Measurements from ENCODE around the gene CAMKK1. TPM values are rescaled to one million over a fixed set of nuclear protein-coding genes. Genes with fewer than 3 reads are reported as not detected.
"Not testable (repeated sequence)": the region's sequence is repeated elsewhere in the genome, so short reads cannot be mapped to it uniquely, and the experiment has no call there.

Gene CAMKK1
- total RNA-seq, 1 experiment from 2014 or later: 3.6 TPM

DNA sequence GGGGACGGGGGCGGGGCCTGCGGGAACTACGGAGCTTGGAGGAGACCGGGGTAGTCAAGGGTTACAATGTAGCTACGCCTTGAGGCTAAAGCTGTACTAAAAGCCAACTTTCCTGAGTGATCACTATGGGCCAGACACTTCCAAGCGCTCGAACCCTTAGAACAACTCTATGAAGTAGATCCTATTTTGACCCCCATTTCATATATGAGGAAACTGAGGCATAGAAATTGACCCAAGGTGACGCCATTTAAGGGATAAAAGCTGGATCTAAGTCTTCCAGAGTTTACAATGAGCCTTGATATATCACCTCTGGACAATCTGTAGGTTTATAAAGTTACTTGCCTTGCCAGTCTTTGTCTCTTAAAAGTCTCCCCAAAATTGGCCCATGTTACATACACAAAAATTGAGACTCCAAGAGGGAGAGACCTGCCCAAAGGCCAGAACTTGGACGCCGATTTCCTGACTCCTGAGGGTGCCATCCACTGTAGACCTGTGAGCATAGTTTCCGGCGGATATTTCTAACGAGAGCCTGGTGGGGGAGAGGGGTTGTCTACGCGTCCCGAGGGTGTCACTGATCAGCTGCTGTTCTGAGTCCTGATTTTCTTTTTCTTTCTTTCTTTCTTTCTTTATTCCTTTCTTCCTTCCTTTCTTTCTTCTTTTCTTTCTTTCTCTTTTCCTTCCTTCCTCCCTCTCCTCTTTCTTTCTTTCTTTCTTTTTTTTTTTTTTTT lies 46.3 kb downstream of the CAMKK1 start:
- no peak for DNase-seq (ENCODE audit: low read depth)

DNA sequence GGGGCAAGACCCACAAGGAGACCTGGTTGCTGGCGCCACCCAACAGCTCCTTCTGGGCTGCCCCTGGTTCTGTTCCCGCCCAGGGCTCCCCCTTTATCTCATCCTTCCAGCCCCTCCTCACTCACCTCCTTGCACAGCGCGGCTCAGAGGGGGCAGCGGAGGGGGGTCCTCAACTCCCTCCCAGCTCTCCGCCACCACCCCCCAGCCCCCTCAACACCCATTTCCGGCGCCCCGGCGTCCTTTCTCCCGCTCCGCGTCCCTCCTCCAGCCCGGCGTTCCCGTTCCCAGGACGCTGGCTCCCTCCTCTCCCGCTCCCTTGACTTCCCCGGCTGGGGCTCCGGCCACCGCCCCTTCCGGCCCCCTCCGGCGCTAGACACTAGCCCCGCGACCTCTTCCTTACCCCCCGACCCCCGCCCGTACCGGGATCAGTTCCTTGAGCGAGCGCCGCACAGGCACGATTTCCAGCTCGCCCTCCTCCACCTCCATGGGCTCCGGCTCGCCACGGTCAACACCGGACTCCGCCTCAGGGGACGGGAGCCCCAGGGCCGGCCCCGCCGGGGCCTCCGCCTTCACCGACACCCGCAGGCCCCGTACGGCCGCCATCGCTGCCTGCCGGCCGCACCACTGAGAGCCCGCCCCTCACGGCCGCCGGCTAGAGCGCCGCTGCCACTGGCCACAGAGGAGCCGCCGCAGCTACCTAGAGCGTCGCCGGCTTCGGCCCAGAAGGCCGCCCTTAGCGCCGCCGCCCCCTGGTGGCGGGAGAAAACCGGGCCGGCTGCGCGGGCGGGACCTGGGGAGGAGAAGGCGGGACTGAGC lies 47.0 kb downstream of the CAMKK1 start, which contains the start of gene NCBP3:
TSS of gene NCBP3 (minus strand) at position 626 of the 816 bp plus-strand sequence. CDS start at position 603, 23 bp downstream.
- DNase-seq (ENCODE audit: low read depth): peak; percentile 85

DNA sequence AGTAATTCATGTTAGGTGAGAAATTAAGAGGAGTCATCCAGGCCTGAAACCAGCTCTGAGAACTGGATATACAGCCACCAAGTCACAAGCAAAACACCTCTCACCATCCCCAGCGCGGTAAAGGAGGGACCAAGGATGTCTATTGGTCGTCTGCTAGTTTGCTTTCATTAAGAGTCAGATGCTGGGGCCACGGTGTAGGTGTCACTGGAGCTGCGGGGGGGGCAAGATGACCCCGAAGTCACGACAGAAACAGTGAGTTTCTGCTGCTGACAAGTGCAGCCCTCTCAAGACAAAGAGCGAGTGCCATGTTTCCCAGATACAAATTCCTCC lies 47.6 kb downstream of the CAMKK1 start:
- peak; percentile 13 for DNase-seq (ENCODE audit: low read depth)

DNA sequence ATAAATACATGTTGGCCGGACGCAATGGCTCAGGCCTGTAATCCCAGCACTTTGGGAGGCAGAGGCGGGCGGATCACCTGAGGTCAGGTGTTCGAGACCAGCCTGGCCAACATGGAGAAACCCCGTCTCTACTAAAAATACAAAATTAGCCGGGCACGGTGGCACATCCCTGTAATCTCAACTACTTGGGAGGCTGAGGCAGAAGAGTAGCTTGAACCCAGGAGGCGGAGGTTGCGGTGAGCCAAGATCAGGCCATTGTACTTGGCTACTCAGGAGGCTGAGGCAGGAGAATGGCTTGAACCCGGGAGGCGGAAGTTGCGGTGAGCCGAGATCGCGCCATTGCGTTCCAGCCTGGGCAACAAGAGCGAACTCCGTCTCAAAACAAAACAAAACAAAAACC lies 48.3 kb downstream of the CAMKK1 start:
- not testable (repeated sequence) for DNase-seq (ENCODE audit: low read depth)

DNA sequence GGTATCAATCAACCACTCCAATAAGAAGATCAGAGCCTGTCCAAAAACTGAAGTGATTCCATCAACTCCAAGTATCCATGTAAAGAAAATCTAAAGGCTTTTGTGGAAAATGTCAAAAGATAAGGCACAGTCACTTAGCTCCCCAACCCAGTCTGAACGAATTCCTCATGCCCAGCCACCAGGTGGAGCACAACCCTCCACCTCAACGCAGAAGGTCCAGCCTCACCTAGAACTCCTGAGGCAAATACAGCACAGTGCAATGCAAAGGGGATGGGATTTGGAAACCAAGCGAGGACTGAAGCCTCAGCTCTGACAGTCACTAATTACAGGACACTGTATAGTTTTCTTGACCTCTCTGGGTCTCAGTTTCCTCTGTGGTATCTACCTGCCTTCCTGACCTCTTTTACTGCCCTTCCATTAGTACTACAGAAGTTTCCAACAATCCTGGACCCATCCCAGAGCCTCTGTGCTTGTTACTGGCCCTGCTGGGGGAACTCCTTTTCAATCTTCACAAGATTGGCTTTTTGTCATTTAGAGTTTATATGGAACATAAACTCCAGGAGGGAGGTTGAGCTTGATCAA lies 48.8 kb downstream of the CAMKK1 start:
- peak; percentile 16 for DNase-seq (ENCODE audit: low read depth)

DNA sequence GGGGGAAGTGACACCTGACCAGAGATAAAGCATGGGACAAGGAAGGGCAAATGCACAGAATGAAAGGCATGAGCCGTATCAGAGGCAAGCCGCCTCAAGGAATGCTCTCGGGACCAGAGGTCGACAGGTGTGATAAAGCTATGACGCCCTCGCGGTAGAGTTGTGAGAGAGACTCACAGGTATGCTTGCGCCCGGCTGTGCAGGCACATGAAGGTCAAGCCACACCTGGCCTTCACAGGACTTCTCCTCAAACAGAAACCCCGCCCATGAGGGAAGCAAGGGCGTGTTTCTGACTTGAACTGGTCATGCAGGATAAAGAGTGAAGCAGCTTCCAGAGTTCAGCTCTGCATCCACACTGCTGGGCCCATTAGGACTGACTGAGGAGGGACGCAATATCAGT lies 54.6 kb downstream of the CAMKK1 start:
- no peak for DNase-seq (ENCODE audit: low read depth)

DNA sequence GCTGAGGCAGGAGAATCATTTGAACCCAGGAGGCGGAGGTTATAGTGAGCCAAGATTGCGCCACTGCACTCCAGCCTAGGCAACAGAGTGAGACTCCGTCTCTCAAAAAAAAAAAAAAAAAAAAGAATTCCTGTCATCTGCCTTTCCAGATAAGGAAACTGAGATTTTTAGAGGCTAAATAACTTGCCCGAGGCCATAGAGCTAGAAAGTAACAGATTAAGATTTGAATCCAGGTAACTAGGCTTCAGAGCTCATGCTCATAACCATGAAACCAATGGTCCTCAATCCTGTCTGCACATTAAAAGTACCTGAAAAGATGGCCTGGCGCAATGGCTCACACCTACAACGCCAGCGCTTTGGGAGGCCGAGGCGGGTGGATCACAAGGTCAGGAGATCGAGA lies 56.3 kb downstream of the CAMKK1 start:
- no peak for DNase-seq (ENCODE audit: low read depth)

DNA sequence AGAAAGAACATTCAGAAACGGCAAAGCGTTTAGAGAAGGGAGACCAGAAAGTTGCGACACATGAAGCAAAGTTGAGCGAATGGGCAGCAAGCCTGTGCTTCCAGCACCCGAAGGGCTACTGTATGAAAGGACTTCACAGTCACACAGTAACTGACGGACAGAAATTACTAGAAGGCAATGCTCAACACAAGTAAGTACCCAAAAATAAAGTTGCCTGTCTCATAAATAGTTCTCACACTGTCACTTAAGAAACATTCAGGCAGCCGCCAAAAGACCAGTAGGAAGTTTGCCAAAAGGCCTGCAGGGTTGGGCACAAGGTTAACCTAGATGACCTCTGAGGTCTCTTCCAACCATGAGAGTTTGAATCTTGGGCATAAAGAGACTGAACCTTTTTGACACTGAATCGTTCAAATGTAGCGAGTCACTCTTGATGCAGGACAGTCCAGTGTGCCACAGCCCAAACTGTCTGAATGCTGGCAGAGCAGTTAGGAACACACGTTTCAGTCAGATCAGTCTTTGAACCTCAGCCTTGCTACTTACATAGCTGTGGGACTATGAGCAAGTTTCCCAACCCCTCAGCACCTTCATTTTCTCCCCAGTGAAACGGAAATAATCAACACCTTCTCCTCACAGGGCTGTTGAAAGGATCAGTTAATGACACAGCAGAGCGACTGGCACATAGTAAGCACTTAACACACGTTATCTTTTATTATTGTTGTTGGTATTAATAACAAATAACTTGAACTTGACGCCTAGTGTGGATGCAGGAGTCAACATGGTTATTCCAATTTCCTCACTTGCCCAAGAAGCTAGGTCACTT lies 57.2 kb downstream of the CAMKK1 start:
- DNase-seq (ENCODE audit: low read depth): peak; percentile 90

DNA sequence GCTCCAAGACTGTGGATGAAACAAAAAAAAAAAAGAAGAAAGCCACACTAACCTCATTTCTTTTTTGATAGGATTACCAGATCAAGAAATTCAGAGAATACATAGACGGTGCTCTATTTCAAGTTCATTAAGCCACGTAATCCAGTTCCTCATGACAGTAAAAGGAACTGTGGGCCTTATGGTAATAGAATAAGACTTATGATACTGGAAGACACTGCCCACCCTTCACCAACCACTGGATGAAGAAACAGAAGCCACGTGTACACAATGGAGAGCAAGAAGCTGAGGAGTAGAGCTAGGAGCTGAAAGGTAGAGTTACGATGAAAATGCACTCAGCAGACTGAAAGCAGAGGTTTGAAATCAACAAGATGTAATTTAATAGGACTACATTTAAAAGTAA lies 58.0 kb downstream of the CAMKK1 start:
- DNase-seq (ENCODE audit: low read depth): no peak

DNA sequence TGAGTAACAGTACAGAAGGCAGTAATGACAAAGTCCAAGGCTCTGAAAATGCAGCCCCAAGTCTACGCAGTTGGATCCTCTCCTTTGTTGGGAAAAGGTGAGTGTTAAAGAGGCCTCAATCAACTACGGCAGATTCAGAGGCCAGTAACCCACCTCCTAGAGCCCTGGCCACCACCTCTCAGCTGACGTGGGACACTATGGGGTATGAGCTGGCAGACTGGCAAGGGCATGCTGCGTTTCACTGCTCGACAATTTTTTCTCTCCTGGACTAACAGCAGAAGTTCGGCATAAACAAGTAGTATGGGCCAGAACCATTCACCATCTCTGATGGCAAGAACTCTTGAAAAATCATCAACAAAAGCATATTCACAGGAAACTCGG lies 64.0 kb downstream of the CAMKK1 start:
- DNase-seq (ENCODE audit: low read depth): no peak

DNA sequence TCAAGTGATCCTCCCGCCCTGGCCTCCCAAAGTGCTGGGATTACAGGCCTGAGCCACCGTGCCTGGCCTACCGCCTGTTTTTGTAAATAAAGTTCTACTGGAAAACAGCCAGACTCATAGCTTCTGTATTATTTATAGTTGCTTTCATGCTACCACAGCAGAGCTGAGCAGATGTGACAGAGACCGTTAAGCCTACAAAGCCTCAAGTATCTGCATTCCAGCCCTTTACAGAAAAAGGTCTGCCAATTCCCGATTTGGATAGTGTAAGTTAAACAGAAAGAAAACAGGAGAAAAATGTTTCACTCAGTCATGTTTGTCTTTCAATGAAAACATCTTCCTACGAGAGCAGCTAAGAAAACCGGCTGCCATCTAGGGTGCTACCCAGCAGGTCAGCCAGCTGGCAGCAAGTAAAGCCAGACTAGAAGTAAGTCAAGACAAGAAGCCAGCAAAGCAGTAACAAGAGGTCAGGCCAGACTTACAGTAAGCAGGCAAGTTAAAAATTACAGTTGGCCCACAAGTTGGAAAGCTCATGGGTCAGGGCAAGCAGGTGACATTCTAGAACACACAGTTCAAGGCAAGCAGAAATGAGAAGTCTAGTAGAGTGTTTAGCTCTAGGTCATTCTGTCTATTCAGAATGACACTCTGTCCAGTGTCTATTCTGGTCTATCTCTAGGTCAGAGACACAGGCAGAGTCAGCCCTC lies 64.6 kb downstream of the CAMKK1 start:
- peak; percentile 44 for DNase-seq (ENCODE audit: low read depth)

DNA sequence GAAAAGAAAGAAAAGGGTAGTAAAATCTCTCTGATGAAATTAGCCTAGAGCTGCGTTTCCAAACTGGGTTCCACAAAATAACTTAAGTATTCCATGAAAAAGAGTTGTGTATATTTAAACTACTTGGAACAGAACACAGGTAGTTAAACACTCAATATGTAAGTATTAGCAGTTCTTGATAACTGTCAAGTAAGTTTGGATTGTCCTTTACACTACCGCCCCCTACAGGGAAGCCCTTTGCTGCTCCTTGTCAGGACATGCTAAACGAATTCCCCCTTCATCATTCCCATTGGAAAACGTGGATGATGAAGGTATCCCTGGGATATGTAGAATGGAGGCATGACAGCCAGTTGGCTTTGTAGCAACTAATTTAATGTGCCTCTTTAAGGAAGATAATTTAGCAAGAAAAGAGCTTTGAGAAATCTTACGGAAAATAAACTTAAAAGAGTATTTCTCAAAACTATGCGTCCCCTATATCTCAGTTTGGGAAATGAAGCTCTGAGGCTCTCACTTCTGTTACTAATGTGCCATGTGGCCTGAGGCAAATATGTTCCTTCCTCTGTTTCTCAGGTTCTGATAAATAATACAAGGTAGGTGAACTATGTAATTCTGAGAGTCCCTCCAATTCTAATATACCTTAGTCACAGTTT lies 65.6 kb downstream of the CAMKK1 start:
- DNase-seq (ENCODE audit: low read depth): peak; percentile 64

DNA sequence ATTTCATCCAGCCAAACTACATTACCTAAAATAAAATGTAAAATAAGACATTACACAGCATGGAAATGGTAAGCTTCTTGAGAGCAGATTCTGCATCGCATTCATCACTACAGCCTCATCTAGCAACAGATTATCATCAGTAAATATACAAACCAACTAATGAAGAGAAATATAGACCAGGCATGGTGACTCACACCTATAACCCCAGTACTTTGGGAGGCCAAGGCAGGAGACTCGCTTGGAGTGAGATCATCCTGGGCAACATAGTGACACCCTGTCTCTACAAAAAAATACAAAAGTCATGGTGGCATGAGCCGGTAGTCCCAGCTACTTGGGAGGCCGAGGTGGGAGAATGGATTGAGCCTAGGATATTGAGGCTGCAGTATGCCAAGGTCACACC lies 66.7 kb downstream of the CAMKK1 start:
- DNase-seq (ENCODE audit: low read depth): no peak

DNA sequence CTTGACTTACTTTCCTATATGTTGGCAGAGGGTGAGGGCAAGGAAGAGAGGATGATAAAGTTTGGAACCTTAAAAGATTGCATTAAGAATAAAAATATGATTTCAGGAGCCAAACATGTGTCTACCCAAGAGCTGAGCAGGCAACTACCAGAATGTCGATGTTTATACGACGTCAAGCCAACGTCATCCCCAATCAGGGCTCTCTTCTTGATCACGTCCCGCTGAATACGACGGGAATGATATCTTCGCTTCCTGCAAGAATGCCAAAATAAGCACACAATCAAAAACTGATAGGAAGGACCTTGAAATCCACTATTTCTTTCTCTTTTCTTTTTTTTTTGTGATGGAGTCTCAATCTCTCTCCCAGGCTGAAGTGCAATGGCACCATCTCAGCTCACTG lies 71.8 kb downstream of the CAMKK1 start:
- no peak for DNase-seq (ENCODE audit: low read depth)

DNA sequence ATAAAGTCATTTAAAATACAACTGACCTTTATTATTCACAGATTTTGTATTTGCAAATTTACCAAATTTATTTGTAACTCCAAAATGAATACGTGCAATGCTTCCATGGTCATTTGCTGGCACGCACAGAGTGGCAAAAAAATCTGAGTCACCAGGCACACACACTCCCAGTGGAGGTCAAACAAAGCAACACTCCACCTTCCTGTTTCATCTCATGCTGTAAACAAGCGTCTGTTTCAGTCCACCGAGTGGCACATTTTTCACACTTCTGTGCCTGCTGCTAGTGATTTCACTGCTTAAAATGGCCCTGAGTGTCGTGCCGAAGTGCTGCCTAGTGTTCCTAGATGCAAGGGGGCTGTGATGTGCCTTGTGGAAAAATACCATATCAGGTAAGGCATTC lies 74.1 kb downstream of the CAMKK1 start:
- no peak for DNase-seq (ENCODE audit: low read depth)

DNA sequence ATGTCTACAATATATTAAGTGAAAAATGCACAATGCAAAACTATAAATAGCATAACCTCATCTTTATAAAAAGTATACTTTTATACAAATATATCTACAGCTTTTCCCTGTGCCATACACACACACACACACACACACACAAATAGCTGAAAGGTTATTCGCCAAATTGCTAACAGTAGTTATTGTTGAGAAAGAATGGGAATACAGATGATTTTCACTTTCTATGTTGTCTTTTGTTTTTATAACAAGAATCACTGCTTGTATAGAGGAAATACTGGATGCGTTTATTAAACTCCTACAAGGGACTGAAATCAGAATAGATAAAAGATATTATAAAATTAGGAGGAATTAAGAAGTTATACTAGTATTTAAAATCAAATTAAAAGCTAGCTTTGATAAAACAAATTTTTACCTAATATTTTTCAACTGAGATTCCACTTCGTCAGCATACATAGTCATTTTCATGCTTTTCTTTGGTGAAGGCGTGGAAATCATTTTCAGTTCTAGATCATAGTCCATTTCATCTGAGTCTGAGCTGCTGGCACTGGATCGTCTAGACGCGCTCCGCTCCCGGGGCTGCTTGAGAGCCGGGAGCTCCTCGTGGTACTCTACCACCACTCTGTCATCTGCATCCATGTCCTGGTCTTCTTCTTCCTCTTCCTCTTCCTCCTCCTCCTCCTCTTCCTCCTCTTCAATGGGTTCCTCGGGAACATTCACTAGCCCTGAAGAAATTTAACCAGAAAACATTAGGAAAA lies 74.8 kb downstream of the CAMKK1 start:
- no peak for DNase-seq (ENCODE audit: low read depth)

DNA sequence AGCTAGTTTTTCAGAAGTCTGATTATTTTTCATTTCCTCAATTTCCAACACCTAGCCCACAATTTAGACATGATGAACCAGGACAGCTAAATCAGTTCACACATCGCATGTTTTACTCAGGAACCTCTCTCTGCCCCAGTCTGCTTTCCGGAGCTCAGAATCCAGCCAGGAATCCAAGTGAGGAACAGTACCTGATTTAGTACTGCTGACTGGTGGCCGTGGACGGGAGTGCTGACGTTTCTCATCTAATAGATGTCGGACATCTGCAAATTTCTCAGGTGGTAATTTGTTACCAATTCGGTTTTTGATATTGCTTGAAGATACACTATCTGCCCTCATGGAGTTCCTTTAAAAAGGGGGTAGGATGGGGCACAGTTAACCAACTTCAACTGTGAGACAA lies 76.9 kb downstream of the CAMKK1 start:
- DNase-seq (ENCODE audit: low read depth): no peak

DNA sequence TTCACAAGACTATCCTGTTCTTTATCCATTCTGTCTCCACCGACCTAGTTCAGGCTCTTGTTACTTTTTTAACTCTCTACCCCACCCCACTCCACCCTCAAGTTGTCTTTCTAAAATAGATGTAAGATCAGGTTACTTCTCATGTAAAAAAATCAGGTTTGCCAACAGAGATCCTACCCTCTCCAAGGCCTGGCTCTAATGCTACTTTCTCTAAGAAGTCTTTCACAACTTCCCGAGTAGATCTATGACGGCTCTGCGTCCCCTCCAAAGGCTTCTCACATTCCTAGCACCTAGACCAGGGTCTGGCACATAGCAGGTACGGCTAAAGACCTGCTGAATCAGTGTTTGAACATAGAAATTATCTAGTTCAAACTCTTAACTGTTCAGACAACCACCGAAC lies 77.7 kb downstream of the CAMKK1 start:
- DNase-seq (ENCODE audit: low read depth): no peak

DNA sequence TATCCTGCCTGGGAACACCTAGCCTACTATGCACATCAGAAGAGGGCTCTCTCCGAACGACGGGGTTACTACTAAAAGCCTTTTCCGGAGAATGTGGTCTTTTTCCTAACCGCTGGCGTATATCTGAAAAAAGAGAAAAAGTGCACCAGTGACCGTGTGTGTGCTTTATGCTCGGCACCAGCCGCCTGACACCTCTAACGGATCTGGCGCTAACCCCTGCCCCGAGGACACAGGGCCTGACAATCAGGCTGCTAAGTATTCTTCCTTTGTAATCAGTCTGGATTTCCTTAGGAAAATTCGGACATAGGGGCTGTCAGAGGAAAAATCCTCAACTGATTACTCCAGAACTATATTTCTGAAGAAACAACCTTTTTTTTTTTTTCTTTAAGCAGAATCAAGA lies 78.5 kb downstream of the CAMKK1 start:
- no peak for DNase-seq (ENCODE audit: low read depth)

DNA sequence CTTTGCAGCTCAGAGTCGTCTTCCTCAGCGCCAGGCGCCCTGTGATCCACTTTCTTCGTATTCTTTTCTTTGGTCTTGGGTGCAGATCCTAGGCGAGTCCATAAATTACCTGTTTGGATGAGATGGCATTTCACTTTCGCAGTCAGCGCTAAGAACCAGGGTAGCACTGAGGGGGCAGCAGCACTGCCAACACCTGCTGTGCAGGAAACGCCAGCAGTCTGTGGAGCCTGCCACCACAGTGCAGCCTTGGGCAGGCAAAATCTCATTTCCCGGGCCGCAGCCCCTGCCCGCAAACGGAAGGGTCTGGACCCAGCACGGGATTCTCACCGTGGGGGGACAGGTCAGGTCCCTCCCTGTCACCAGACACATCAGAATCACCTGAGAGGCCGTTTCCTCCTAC lies 79.7 kb downstream of the CAMKK1 start:
- no peak for DNase-seq (ENCODE audit: low read depth)
